Measurements from ENCODE around the gene FHAD1. TPM values are rescaled to one million over a fixed set of nuclear protein-coding genes. Genes with fewer than 3 reads are reported as not detected.

FHAD1 gene
- total RNA-seq, 1 donor from 2014 or later = 1.7 TPM

GRCh38 chr1:15362737-15363128 is 115.7 kb downstream of the FHAD1 start:
- Mint-ChIP-seq H3K27ac (ENCODE audit: unreplicated experiment) (no peak overlapping the region), H3K4me1 (peaks cover 54% of the 10 kb centered on the region), H3K36me3 (ENCODE audit: low read depth) (no peaks in the 10 kb centered on the region), H3K27me3 (ENCODE audit: low read depth) (no peaks in the 10 kb centered on the region), H3K4me3 (no peak overlapping the region), H3K9me3 (peaks cover 3% of the 10 kb centered on the region)
- no peak for DNase-seq (ENCODE audit: low read depth, low spot score)
- TF ChIP-seq CTCF (conservative IDR thresholded peaks at IDR 0.05) = no peak

GRCh38 chr1:15364740-15365139 is 117.7 kb downstream of the FHAD1 start:
- TF ChIP-seq CTCF (conservative IDR thresholded peaks at IDR 0.05) = no peak
- no peak overlapping the region for H3K27ac Mint-ChIP-seq (ENCODE audit: unreplicated experiment)
- H3K27me3 Mint-ChIP-seq (ENCODE audit: low read depth) = no peaks in the 10 kb centered on the region
- no peak for DNase-seq (ENCODE audit: low read depth, low spot score)
- H3K4me1 Mint-ChIP-seq = peaks cover 48% of the 10 kb centered on the region
- no peaks in the 10 kb centered on the region for H3K9me3 Mint-ChIP-seq
- no peak overlapping the region for H3K4me3 Mint-ChIP-seq
- H3K36me3 Mint-ChIP-seq (ENCODE audit: low read depth) = no peaks in the 10 kb centered on the region

- no peaks in the 10 kb centered on the region for H3K9me3 Mint-ChIP-seq
- no peaks in the 10 kb centered on the region for H3K36me3 Mint-ChIP-seq (ENCODE audit: low read depth)
- H3K4me3 Mint-ChIP-seq = no peak overlapping the region
- no peak for TF ChIP-seq CTCF (conservative IDR thresholded peaks at IDR 0.05)
- DNase-seq (ENCODE audit: low read depth, low spot score) = no peak
- no peaks in the 10 kb centered on the region for H3K27me3 Mint-ChIP-seq (ENCODE audit: low read depth)
- H3K4me1 Mint-ChIP-seq = peaks cover 34% of the 10 kb centered on the region
- no peak overlapping the region for H3K27ac Mint-ChIP-seq (ENCODE audit: unreplicated experiment)
Observed at GRCh38 chr1:15368888-15369287, 121.9 kb downstream of the FHAD1 start.

GRCh38 chr1:15370268-15370667 is 123.2 kb downstream of the FHAD1 start:
- H3K27me3 Mint-ChIP-seq (ENCODE audit: low read depth) = no peaks in the 10 kb centered on the region
- TF ChIP-seq CTCF (conservative IDR thresholded peaks at IDR 0.05) = no peak
- no peak overlapping the region for H3K27ac Mint-ChIP-seq (ENCODE audit: unreplicated experiment)
- no peak for DNase-seq (ENCODE audit: low read depth, low spot score)
- H3K4me3 Mint-ChIP-seq = no peak overlapping the region
- H3K36me3 Mint-ChIP-seq (ENCODE audit: low read depth) = no peaks in the 10 kb centered on the region
- H3K4me1 Mint-ChIP-seq = peaks cover 23% of the 10 kb centered on the region
- H3K9me3 Mint-ChIP-seq = no peaks in the 10 kb centered on the region

GRCh38 chr1:15370781-15371520 is 123.9 kb downstream of the FHAD1 start:
- Mint-ChIP-seq H3K36me3 (ENCODE audit: low read depth) (no peaks in the 10 kb centered on the region), H3K4me3 (no peak overlapping the region), H3K27ac (ENCODE audit: unreplicated experiment) (peak overlapping the region; percentile 57), H3K9me3 (no peaks in the 10 kb centered on the region), H3K27me3 (ENCODE audit: low read depth) (no peaks in the 10 kb centered on the region), H3K4me1 (peaks cover 19% of the 10 kb centered on the region)
- TF ChIP-seq CTCF (conservative IDR thresholded peaks at IDR 0.05) = no peak
- DNase-seq (ENCODE audit: low read depth, low spot score) = no peak
